GM21515 (cell line): Measurements from ENCODE around the gene RMDN3.

Experiments used
- ATAC-seq: cut with Tn5 transposase; IDR thresholded peaks from one replicate; pipeline ENCODE4 v1.9.1; 2021; ENCODE audit not compliant: unreplicated experiment

RMDN3 gene

GRCh38 chr15:40694688-40695468, 60.2 kb downstream of the RMDN3 start, which contains the start of gene RAD51:
RAD51 (plus strand) TSS chr15:40695174; CDS start chr15:40698759, 3,585 bp downstream.
- ATAC-seq: peak; percentile 68

- ATAC-seq: peak; percentile 10
These were observed 61.0 kb downstream of the RMDN3 start for GRCh38 chr15:40693904-40694687.

GRCh38 chr15:40691737-40692136, 63.3 kb downstream of the RMDN3 start:
- no peak for ATAC-seq

DNA sequence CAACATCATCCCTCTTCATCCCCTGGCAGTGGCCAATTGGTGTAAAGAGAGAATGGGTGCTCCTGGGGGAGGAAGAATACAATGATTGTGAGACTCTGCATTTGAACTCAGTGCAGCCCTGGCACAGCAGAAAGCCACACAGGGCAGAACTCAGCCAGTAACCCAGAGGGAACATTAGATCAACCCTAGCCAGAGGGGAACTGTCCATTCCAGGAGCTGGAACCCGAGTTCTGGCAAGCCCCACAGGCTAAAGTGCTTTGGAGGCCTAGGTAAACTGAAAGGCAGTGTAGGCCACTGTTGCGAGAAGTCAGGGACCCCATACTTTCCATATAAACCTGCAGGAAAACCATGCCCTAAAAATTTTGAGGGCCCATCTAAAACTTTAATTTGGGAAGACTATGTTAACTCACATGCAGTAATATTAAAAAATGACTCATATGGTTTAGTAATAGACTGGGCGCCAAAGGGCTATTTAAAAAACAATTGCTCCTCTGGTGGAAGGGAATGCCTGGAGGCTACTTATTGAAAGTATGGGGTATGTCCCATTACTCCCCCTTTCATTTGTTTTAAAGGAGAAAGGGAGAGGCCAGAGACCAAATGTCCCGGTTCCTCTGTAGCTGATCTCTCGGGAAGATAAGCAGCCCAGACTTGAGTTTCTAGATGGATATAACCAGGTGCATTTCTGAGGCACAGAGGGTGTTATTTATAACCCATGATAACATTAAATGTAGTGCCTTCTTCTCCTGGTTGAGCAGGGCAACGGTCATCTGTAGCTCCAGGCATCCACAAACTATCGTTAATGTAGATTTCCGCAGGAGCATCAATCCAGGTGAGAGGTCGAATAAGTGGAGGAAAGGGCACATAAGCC, 65.9 kb downstream of the RMDN3 start:
- no peak for ATAC-seq
